ENCODE data around the gene PRSS2. TPM values are rescaled to one million over a fixed set of nuclear protein-coding genes. Genes with fewer than 3 reads are reported as not detected.

PRSS2 gene
- total RNA-seq, 1 donor from 2014 or later = 272 TPM

DNA sequence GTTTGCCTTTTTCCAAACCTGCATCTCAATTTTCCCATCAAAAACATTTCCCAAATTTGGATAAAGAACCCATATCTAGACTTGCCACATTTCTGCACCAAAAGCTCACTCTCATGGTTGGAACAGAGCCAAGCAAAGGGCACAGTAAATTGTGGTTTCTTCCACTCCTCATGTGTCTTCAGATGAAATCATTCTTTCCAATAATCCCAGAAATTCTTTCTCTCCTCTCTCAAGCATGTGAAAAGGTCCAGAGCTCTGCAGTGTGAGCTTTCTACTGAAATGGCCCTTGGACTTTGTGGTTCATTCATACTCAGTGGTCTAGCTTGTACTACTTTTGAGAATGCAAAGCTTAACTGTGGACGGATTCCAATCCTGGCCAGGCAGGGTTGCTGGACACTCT, 19.8 kb downstream of the PRSS2 start:
- no peaks in the 10 kb centered on the region for H3K9me3 Mint-ChIP-seq
- DNase-seq (ENCODE audit: extremely low spot score, unreplicated experiment) = no peak
- H3K36me3 Mint-ChIP-seq = no peaks in the 10 kb centered on the region
- H3K4me1 Mint-ChIP-seq (ENCODE audit: unreplicated experiment) = no peaks in the 10 kb centered on the region
- TF ChIP-seq, protein P1, sequence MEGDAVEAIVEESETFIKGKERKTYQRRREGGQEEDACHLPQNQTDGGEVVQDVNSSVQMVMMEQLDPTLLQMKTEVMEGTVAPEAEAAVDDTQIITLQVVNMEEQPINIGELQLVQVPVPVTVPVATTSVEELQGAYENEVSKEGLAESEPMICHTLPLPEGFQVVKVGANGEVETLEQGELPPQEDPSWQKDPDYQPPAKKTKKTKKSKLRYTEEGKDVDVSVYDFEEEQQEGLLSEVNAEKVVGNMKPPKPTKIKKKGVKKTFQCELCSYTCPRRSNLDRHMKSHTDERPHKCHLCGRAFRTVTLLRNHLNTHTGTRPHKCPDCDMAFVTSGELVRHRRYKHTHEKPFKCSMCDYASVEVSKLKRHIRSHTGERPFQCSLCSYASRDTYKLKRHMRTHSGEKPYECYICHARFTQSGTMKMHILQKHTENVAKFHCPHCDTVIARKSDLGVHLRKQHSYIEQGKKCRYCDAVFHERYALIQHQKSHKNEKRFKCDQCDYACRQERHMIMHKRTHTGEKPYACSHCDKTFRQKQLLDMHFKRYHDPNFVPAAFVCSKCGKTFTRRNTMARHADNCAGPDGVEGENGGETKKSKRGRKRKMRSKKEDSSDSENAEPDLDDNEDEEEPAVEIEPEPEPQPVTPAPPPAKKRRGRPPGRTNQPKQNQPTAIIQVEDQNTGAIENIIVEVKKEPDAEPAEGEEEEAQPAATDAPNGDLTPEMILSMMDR (conservative IDR thresholded peaks at IDR 0.05) = no peak
- no peak overlapping the region for H3K27ac Mint-ChIP-seq
- no peak overlapping the region for H3K4me3 Mint-ChIP-seq
- H3K27me3 Mint-ChIP-seq = peaks cover 61% of the 10 kb centered on the region

DNA sequence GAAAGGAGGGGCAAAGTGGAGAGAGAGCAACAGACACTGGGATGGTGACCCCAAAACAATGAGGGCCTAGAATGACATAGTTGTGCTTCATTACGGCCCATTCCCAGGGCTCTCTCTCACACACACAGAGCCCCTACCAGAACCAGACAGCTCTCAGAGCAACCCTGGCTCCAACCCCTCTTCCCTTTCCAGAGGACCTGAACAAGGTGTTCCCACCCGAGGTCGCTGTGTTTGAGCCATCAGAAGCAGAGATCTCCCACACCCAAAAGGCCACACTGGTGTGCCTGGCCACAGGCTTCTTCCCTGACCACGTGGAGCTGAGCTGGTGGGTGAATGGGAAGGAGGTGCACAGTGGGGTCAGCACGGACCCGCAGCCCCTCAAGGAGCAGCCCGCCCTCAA, 20.7 kb downstream of the PRSS2 start:
- H3K9me3 Mint-ChIP-seq = no peaks in the 10 kb centered on the region
- peaks cover 70% of the 10 kb centered on the region for H3K27me3 Mint-ChIP-seq
- H3K4me3 Mint-ChIP-seq = no peak overlapping the region
- TF ChIP-seq, protein P1 (conservative IDR thresholded peaks at IDR 0.05) = no peak
- DNase-seq (ENCODE audit: extremely low spot score, unreplicated experiment) = no peak
- H3K36me3 Mint-ChIP-seq = no peaks in the 10 kb centered on the region
- no peak overlapping the region for H3K27ac Mint-ChIP-seq
- peaks cover 6% of the 10 kb centered on the region for H3K4me1 Mint-ChIP-seq (ENCODE audit: unreplicated experiment)

DNA sequence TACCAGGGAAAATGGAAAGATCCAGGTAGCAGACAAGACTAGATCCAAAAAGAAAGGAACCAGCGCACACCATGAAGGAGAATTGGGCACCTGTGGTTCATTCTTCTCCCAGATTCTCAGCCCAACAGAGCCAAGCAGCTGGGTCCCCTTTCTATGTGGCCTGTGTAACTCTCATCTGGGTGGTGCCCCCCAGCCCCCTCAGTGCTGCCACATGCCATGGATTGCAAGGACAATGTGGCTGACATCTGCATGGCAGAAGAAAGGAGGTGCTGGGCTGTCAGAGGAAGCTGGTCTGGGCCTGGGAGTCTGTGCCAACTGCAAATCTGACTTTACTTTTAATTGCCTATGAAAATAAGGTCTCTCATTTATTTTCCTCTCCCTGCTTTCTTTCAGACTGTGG, 21.4 kb downstream of the PRSS2 start:
- peaks cover 70% of the 10 kb centered on the region for H3K27me3 Mint-ChIP-seq
- no peaks in the 10 kb centered on the region for H3K36me3 Mint-ChIP-seq

DNA sequence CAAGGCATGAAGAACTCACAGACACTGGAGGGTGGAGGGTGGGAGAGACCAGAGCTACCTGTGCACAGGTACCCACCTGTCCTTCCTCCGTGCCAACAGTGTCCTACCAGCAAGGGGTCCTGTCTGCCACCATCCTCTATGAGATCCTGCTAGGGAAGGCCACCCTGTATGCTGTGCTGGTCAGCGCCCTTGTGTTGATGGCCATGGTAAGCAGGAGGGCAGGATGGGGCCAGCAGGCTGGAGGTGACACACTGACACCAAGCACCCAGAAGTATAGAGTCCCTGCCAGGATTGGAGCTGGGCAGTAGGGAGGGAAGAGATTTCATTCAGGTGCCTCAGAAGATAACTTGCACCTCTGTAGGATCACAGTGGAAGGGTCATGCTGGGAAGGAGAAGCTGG, 21.8 kb downstream of the PRSS2 start:
- no peak overlapping the region for H3K4me3 Mint-ChIP-seq
- no peak for DNase-seq (ENCODE audit: extremely low spot score, unreplicated experiment)
- peaks cover 8% of the 10 kb centered on the region for H3K4me1 Mint-ChIP-seq (ENCODE audit: unreplicated experiment)

More for the DNA sequence above, 21.4 kb downstream of the PRSS2 start:
- DNase-seq (ENCODE audit: extremely low spot score, unreplicated experiment) = no peak
- Mint-ChIP-seq H3K9me3 (no peaks in the 10 kb centered on the region), H3K27ac (no peak overlapping the region), H3K4me1 (ENCODE audit: unreplicated experiment) (peaks cover 6% of the 10 kb centered on the region), H3K4me3 (no peak overlapping the region)
- TF ChIP-seq, protein P1 (conservative IDR thresholded peaks at IDR 0.05) = no peak

DNA sequence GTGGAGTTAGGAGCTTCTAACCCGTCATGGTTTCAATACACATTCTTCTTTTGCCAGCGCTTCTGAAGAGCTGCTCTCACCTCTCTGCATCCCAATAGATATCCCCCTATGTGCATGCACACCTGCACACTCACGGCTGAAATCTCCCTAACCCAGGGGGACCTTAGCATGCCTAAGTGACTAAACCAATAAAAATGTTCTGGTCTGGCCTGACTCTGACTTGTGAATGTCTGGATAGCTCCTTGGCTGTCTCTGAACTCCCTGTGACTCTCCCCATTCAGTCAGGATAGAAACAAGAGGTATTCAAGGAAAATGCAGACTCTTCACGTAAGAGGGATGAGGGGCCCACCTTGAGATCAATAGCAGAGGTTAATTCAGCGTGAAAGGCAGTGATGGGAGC, 22.4 kb downstream of the PRSS2 start:
- TF ChIP-seq, protein P1 (conservative IDR thresholded peaks at IDR 0.05) = no peak
- no peak overlapping the region for H3K4me3 Mint-ChIP-seq
- no peak for DNase-seq (ENCODE audit: extremely low spot score, unreplicated experiment)
- peaks cover 12% of the 10 kb centered on the region for H3K4me1 Mint-ChIP-seq (ENCODE audit: unreplicated experiment)
- H3K36me3 Mint-ChIP-seq = no peaks in the 10 kb centered on the region
- H3K27me3 Mint-ChIP-seq = peaks cover 77% of the 10 kb centered on the region
- no peaks in the 10 kb centered on the region for H3K9me3 Mint-ChIP-seq
- no peak overlapping the region for H3K27ac Mint-ChIP-seq

More for the DNA sequence above, 21.8 kb downstream of the PRSS2 start:
- Mint-ChIP-seq H3K36me3 (no peaks in the 10 kb centered on the region), H3K9me3 (no peaks in the 10 kb centered on the region), H3K27ac (no peak overlapping the region), H3K27me3 (peaks cover 74% of the 10 kb centered on the region)
- TF ChIP-seq, protein P1 (conservative IDR thresholded peaks at IDR 0.05) = no peak

DNA sequence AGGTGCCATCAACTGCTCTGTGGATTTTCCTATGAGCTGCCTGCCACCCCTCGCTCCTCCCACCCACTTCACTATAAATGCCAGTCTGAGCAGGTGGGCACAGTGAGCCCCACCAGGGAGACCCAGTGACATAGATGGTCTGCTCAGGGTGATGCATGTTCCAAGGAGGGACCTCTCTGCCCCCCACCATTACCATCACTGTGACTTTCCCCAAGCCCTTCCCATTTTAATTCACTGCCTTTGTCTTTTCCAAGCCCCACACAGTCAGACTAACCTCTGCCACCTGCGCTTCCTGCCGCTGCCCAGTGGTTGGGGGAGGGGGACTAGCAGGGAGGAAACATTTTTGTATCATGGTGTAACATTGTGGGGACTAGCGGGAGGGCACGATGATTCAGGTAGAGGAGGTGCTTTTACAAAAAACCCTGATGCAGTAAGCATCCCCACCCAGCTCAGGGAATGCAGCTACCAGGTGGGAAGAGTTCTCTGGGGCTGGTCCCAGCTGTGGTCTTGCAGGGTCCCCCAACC, 24.6 kb downstream of the PRSS2 start:
- H3K36me3 Mint-ChIP-seq = no peaks in the 10 kb centered on the region
- peaks cover 12% of the 10 kb centered on the region for H3K4me1 Mint-ChIP-seq (ENCODE audit: unreplicated experiment)
- no peak overlapping the region for H3K27ac Mint-ChIP-seq
- no peak overlapping the region for H3K4me3 Mint-ChIP-seq
- DNase-seq (ENCODE audit: extremely low spot score, unreplicated experiment) = no peak
- no peaks in the 10 kb centered on the region for H3K9me3 Mint-ChIP-seq
- TF ChIP-seq, protein P1 (conservative IDR thresholded peaks at IDR 0.05) = no peak
- peaks cover 84% of the 10 kb centered on the region for H3K27me3 Mint-ChIP-seq
